AG09319 (cell line): ENCODE measurements around the gene JAML.

Source experiments
- DNase-seq: peaks from one replicate; pipeline ENCODE4 v3.0.0-alpha.2; 2010; ENCODE audit warnings: low read depth; ENCODE audit errors: extremely low read depth
- CTCF ChIP-seq: IDR thresholded peaks from 2 replicates; pipeline ENCODE4 v1.5.1; 2011; ENCODE audit warnings: low read depth, mild to moderate bottlenecking, inconsistent platforms, low read length, moderate library complexity

The JAML gene

GRCh38 chr11:118166641-118167040, 58.2 kb downstream of the JAML start:
- TF ChIP-seq CTCF = no peak
- DNase-seq = no peak

- TF ChIP-seq CTCF = no peak
- DNase-seq = no peak
Measured at GRCh38 chr11:118164885-118165284, 59.9 kb downstream of the JAML start.

GRCh38 chr11:118163494-118163893, 61.3 kb downstream of the JAML start:
- no peak for DNase-seq
- no peak for TF ChIP-seq CTCF

GRCh38 chr11:118162846-118163245, 62.0 kb downstream of the JAML start:
- no peak for TF ChIP-seq CTCF
- no peak for DNase-seq

- DNase-seq = no peak
Measured at GRCh38 chr11:118161786-118162185, 63.0 kb downstream of the JAML start.

GRCh38 chr11:118157186-118157895, 67.5 kb downstream of the JAML start:
- no peak for DNase-seq
- TF ChIP-seq CTCF = no peak

More at GRCh38 chr11:118161786-118162185, 63.0 kb downstream of the JAML start:
- TF ChIP-seq CTCF = no peak

- no peak for DNase-seq
- TF ChIP-seq CTCF = no peak
Measured at GRCh38 chr11:118156531-118157185, 68.2 kb downstream of the JAML start.
